Prostate gland (tissue), 2 donors: ENCODE data around the gene FAM184A.

ENCODE experiments used
- POLR2AphosphoS5 ChIP-seq: sonication (generic); formaldehyde crosslinking; IDR thresholded peaks from one replicate; pipeline ENCODE4 v1.6.1; 2017; ENCODE audit warnings: antibody characterized with exemption
- TF ChIP-seq, protein P1 (sequence below), 4 experiments: fragments of 200-600 bp in 2 of 4; fragments of 450-650 bp in 2 of 4; sonication (generic) in 2 of 4; IDR thresholded peaks; 1 replicate in 3 of 4; 2 replicates in 1 of 4; pipeline ENCODE4 v1.5.1; 2016 to 2019; ENCODE audit warnings: antibody characterized with exemption in 4 of 4, mild to moderate bottlenecking in 2 of 4, moderate library complexity in 2 of 4

DNA sequence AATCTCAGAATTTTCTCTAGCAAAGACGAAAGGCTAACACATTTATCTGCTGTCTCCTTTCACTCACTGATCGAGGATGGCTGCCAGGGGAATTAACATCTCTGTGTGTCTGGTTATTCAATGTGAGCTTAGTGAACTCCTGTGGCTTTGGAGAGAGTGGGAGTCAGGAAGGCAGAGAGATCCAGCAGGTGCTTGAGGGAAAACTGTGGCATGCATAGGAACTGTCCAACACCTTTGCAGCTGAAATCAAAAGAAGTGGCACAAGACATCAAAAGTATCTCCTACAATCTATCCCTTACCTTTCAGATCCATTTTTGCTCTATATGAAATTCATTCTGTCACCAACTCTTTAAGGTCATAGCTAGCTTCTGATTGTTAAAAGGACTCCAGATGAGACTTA, 11.8 kb upstream of the FAM184A start:
- TF ChIP-seq, protein P1, sequence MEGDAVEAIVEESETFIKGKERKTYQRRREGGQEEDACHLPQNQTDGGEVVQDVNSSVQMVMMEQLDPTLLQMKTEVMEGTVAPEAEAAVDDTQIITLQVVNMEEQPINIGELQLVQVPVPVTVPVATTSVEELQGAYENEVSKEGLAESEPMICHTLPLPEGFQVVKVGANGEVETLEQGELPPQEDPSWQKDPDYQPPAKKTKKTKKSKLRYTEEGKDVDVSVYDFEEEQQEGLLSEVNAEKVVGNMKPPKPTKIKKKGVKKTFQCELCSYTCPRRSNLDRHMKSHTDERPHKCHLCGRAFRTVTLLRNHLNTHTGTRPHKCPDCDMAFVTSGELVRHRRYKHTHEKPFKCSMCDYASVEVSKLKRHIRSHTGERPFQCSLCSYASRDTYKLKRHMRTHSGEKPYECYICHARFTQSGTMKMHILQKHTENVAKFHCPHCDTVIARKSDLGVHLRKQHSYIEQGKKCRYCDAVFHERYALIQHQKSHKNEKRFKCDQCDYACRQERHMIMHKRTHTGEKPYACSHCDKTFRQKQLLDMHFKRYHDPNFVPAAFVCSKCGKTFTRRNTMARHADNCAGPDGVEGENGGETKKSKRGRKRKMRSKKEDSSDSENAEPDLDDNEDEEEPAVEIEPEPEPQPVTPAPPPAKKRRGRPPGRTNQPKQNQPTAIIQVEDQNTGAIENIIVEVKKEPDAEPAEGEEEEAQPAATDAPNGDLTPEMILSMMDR (IDR thresholded peaks at IDR 0.05) = no peak
- no peak for TF ChIP-seq POLR2AphosphoS5
